ENCODE results near the gene PRSS57.
"Not testable (repeated sequence)": the region's sequence is repeated elsewhere in the genome, so short reads cannot be mapped to it uniquely, and the experiment has no call there.

PRSS57 gene

DNA sequence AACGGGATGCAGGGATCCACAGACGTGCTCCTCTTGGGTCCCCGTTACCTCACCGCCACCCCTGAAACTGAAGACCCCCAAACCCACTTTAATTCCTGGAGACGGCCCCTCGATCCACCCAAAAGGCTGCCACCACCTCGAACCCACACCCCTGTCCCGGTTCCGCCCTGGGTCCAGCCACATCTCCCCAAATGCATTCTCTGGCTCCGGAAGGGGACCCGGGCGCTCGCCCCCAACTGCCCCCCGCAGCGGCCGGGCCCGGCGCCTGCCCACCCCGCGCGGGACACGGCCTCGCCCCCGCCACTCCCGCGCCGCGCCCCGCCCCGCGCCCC lies 19.3 kb downstream of the PRSS57 start:
- Histone ChIP-seq H3K9me3 (no peaks in the 10 kb centered on the region), H3K27me3 (peaks cover 6% of the 10 kb centered on the region), H3K27ac (no peak overlapping the region), H3K4me1 (ENCODE audit: control insufficient read depth in 1 of 2, insufficient read depth in 1 of 2, low read depth in 1 of 2, low read length in 1 of 2) (peaks cover 62 to 75% of the 10 kb centered on the region in 2 experiments), H3K4me3 (ENCODE audit: low read depth in 1 of 2, low read length in 1 of 2) (peak overlapping the region; percentile 43 to 49), H3K36me3 (no peaks in the 10 kb centered on the region)
- TF ChIP-seq, protein P1, sequence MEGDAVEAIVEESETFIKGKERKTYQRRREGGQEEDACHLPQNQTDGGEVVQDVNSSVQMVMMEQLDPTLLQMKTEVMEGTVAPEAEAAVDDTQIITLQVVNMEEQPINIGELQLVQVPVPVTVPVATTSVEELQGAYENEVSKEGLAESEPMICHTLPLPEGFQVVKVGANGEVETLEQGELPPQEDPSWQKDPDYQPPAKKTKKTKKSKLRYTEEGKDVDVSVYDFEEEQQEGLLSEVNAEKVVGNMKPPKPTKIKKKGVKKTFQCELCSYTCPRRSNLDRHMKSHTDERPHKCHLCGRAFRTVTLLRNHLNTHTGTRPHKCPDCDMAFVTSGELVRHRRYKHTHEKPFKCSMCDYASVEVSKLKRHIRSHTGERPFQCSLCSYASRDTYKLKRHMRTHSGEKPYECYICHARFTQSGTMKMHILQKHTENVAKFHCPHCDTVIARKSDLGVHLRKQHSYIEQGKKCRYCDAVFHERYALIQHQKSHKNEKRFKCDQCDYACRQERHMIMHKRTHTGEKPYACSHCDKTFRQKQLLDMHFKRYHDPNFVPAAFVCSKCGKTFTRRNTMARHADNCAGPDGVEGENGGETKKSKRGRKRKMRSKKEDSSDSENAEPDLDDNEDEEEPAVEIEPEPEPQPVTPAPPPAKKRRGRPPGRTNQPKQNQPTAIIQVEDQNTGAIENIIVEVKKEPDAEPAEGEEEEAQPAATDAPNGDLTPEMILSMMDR (IDR thresholded peaks at IDR 0.05), result no peak

DNA sequence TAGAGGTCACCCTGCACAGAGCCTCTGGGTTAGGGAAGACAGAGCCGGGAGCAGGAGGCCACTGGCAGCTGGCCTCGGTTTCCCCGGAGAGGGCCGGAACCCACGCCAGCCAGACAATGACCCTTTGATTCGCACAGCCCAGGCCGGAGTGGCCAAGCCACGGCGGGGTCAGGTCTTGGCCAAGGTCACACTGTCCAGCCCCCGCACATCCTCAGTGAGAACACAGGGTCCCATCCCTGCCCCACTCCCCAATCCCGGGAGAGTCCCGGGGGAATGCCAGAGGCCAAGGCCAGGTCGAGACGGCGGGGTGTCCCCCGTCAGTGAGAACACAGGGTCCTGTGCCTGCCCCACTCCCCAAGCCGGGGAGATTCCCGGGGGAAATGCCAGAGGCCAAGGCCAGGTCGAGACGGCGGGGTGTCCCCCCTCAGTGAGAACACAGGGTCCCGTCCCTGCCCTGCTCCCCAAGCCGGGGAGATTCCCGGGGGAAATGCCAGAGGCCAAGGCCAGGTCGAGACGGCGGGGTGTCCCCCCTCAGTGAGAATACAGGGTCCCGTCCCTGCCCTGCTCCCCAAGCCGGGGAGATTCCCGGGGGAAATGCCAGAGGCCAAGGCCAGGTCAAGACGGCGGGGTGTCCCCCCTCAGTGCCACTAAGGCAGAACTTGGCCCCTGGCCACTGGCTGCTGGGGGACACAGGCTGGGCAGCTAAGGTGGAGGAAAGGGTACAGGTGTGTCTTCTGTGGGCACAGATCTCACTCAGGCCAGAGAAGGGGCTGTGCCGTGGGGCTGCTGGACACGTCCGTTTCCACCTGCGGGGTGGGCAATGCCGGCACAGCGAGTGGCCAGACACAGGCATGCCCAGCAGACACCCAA lies 20.7 kb downstream of the PRSS57 start:
- no peaks in the 10 kb centered on the region for H3K36me3 ChIP-seq
- H3K9me3 ChIP-seq, result no peaks in the 10 kb centered on the region
- peaks cover 66 to 68% of the 10 kb centered on the region in 2 experiments for H3K4me1 ChIP-seq (ENCODE audit: control insufficient read depth in 1 of 2, insufficient read depth in 1 of 2, low read depth in 1 of 2, low read length in 1 of 2)
- TF ChIP-seq, protein P1 (IDR thresholded peaks at IDR 0.05), result no peak
- no peak overlapping the region for H3K27ac ChIP-seq
- no peak overlapping the region for H3K4me3 ChIP-seq (ENCODE audit: low read depth in 1 of 2, low read length in 1 of 2)
- H3K27me3 ChIP-seq, result peaks cover 6% of the 10 kb centered on the region

DNA sequence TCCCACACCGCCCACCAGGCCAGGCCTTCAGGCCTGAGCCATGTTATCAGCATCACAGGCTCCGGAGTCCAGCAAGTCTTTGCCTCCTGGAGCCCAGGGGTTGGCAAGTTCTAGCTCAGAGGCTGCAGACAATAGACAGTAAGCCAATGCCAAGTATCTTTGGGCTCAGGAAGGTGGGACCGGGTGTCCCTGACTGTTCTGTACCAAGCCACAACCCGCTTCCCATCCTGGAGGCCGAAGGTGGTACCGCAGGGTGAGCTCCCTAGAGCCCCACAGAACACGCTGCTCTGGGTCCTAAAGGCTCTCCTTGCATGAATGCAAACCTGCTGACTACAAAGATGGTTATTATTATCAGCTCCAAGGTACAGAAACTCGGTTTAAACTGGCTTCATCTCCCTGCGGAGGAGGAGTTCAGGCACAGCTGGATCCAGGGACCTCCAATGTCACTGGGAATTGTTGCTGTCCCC lies 24.6 kb downstream of the PRSS57 start:
- H3K36me3 ChIP-seq, result no peaks in the 10 kb centered on the region
- H3K4me1 ChIP-seq (ENCODE audit: control insufficient read depth in 1 of 2, insufficient read depth in 1 of 2, low read depth in 1 of 2, low read length in 1 of 2), result peaks cover 60 to 65% of the 10 kb centered on the region in 2 experiments
- TF ChIP-seq, protein P1 (IDR thresholded peaks at IDR 0.05), result no peak
- H3K4me3 ChIP-seq (ENCODE audit: low read depth in 1 of 2, low read length in 1 of 2), result no peak overlapping the region
- peaks cover 5% of the 10 kb centered on the region for H3K27me3 ChIP-seq
- peak overlapping the region; percentile 35 for H3K27ac ChIP-seq
- H3K9me3 ChIP-seq, result no peaks in the 10 kb centered on the region

DNA sequence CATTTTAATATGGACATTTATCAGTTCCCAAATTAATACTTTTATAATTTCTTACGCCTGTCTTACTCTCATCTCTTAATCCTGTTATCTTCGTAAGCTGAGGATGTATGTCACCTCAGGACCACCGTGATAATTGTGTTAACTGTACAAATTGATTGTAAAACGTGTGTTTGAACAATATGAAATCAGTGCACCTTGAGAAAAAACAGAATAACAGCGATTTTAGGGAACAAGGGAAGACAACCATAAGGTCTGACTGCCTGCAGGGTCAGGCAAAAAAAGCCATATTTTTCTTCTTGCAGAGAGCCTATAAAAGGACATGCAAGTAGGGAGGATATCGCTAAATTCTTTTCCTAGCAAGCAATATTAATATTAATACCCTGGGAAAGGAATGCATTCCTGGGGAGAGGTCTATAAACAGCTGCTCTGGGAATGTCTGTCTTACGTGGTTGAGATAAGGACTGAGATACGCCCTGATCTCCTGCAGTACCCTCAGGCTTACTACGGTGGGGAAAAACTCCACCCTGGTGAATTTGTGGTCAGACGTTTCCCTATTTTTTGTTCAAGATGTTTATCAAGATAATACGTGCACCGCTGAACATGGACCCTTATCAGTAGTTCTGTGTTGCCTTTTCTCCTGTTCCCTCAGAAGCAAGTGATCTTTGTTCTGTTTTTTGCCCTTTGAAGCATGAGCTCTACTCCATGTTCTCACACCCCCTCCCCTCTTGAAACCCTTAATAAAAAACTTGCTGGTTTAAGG lies 26.4 kb downstream of the PRSS57 start:
- Histone ChIP-seq H3K27ac (peak overlapping the region; percentile 45), H3K4me1 (ENCODE audit: control insufficient read depth in 1 of 2, insufficient read depth in 1 of 2, low read depth in 1 of 2, low read length in 1 of 2) (peaks cover 70 to 71% of the 10 kb centered on the region in 2 experiments)
- H3K4me3 ChIP-seq (ENCODE audit: low read depth in 1 of 2, low read length in 1 of 2); H3K27me3 ChIP-seq; H3K9me3 ChIP-seq; H3K36me3 ChIP-seq: not testable (repeated sequence)

DNA sequence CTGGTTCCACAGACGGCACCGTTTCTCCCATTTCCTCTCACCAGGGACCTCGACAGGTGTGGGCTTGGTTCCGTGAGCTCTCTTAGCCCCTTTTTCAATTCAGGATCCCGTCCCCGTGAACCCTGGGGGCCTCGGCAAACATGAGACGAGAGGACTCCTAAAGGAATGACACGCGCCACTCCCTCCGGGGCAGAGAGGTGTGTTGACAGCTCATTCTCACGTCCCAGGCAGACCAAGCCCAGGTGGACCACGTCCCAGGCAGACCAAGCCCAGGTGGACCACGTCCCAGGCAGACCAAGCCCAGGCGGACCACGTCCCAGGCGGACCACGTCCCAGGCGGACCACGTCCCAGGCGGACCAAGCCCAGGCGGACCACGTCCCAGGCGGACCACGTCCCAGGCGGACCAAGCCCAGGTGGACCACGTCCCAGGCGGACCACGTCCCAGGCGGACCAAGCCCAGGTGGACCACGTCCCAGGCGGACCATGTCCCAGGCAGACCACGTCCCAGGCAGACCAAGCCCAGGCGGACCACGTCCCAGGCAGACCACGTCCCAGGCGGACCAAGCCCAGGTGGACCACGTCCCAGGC lies 28.2 kb downstream of the PRSS57 start:
- not testable (repeated sequence) for H3K27me3 ChIP-seq, H3K9me3 ChIP-seq, H3K36me3 ChIP-seq
- Histone ChIP-seq H3K4me1 (ENCODE audit: control insufficient read depth in 1 of 2, insufficient read depth in 1 of 2, low read depth in 1 of 2, low read length in 1 of 2) (peaks cover 72 to 77% of the 10 kb centered on the region in 2 experiments), H3K27ac (peak overlapping the region; percentile 73), H3K4me3 (ENCODE audit: low read depth in 1 of 2, low read length in 1 of 2) (peak overlapping the region in 1 of 2 experiments; percentile 17)

DNA sequence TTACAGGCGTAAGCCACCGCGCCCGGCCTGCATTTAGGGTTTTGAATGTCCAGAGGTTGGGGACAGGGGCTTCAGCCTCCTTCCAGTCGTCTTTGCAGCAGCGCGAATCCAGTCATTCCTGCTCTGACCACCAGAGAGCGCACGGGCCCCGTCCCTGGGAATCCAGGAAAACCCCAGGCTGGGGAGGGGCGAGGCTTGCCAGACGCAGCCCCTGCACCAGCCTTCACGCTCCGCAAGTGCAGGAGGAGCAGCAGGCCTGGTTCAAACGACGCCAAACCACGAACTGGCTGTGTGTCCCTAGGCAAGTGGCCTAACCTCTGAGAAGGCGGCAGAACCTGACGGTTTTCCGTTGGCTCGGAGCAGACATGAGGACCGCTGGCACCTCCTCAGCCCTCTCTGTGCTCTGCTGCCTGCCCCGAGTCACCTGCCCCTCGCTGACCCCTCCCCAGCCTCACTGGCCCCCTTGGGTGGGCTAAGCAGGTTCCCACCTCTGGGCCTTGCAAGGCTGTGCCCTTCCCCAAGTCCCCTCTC lies 30.3 kb downstream of the PRSS57 start:
- Histone ChIP-seq H3K4me1 (ENCODE audit: control insufficient read depth in 1 of 2, insufficient read depth in 1 of 2, low read depth in 1 of 2, low read length in 1 of 2) (peaks cover 78 to 84% of the 10 kb centered on the region in 2 experiments), H3K27me3 (no peaks in the 10 kb centered on the region), H3K27ac (peak overlapping the region; percentile 71), H3K36me3 (no peaks in the 10 kb centered on the region), H3K4me3 (ENCODE audit: low read depth in 1 of 2, low read length in 1 of 2) (peak overlapping the region; percentile 63 to 64), H3K9me3 (no peaks in the 10 kb centered on the region)
- TF ChIP-seq, protein P1 (IDR thresholded peaks at IDR 0.05), result peak; percentile 94
